CD4-positive, alpha-beta T cell treated with Interleukin-17A for 4 hours (primary cell): ENCODE results near the gene WNT7A.

Source experiments
- DNase-seq: peaks from one replicate; pipeline ENCODE4 v3.0.0-alpha.2; 2020; ENCODE audit warnings: mixed read lengths

Gene WNT7A

DNA sequence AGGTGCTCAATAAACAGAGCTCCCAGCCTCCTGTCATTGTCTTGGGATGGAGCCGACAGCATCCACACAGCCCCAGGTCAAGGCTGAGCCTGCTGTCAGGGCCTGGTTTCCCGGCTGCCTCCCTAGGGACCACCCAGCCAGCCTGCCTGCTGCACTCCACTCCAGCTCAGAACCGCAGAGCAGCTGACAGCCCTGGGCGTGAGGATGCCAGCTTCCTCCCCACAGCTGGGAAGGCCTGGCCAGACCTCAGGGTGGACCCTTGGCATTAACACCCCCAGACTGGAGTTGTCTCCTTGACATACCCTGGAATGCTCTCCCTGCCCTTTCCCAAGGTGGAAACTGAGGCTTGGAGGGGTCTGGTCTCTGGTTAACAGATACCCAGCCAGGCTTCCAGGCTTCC lies 112.0 kb downstream of the WNT7A start:
- no peak for DNase-seq

DNA sequence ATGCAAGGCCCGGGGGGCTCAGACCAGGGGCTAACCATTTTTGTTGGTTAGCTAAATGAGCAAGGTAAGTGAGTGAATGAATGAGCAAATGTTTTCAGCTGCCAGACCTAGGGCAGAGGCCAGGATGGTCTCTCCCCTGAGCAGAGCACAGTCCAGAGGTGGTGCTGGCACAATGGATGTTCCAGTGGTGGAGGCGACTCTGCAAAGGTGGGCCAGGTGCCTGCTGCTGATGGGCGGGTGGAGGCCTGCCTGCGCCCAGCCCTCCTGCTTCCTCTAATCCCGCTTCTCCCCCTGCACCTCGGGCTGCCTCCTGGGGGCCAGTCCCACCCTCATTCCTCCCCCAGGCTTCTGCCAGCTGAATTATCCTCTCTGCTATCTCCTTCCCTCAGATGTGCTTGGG lies 112.8 kb downstream of the WNT7A start:
- DNase-seq = no peak
